Endothelial cell of umbilical vein (primary cell): ENCODE results near the gene FLACC1. TPM values are rescaled to one million over a fixed set of nuclear protein-coding genes. Genes with fewer than 3 reads are reported as not detected.

ENCODE experiments used
- BruUV-seq: library from RNA; stranded (reverse); fragments of 400-500 nt; replicated peaks from 2 replicates; lab custom pipeline; 2021; lab: Mats Ljungman, UMichigan
- CTCF ChIA-PET: fragments of 300-600, 350-600 bp; sonication (Branson Sonifier 250); formaldehyde crosslinking; loops from one replicate; lab custom pipeline; 2021; ENCODE audit warnings: antibody characterized with exemption, inconsistent platforms; lab: Charles Lee
- POLR2A ChIA-PET: fragments of 300-600, 350-600 bp; sonication (Branson Sonifier 250); formaldehyde crosslinking; loops from one replicate; lab custom pipeline; 2021; ENCODE audit warnings: antibody characterized with exemption, inconsistent platforms; lab: Charles Lee
- DNase-seq: peaks from one replicate; pipeline ENCODE4 v3.0.0-alpha.2; 2011; ENCODE audit warnings: low read depth, low spot score
- FAIRE-seq: peaks from 2 replicates; lab custom pipeline; 2011; peaks lifted over from hg19 to GRCh38; lab: Jason Lieb, UNC
- H2AFZ ChIP-seq: 2 replicates; pipeline ENCODE4 v1.6.0; 2012; ENCODE audit warnings: low read depth, low read length, control low read depth, inconsistent platforms
- H3K27ac ChIP-seq: 2 replicates; pipeline ENCODE4 v1.5.1; 2011; ENCODE audit warnings: low read depth, mild to moderate bottlenecking, control low read depth, low read length, moderate library complexity; ENCODE audit not compliant: insufficient read depth
- H3K27me3 ChIP-seq, 2 experiments: 2 replicates each; pipeline versions ENCODE4 v1.6.0 to v1.6.1; 2011; ENCODE audit warnings: low read length in 2 of 2, mixed read lengths in 1 of 2; ENCODE audit not compliant: control insufficient read depth in 2 of 2, insufficient read depth in 2 of 2
- H3K36me3 ChIP-seq, 2 experiments: 2 replicates in 1 of 2; 3 replicates in 1 of 2; pipeline ENCODE4 v1.5.1; 2011; ENCODE audit warnings: low read length in 2 of 2, mild to moderate bottlenecking in 1 of 2, moderate library complexity in 1 of 2; ENCODE audit not compliant: control insufficient read depth in 2 of 2, insufficient read depth in 2 of 2; ENCODE audit errors: extremely low read depth in 1 of 2
- H3K4me1 ChIP-seq: 3 replicates; pipeline ENCODE4 v1.5.1; 2011; ENCODE audit warnings: mild to moderate bottlenecking, low read length; ENCODE audit not compliant: control insufficient read depth, insufficient read depth; ENCODE audit errors: extremely low read depth
- H3K4me2 ChIP-seq: 2 replicates; pipeline ENCODE4 v1.6.1; 2011; ENCODE audit warnings: low read length, control low read depth, mixed read lengths; ENCODE audit not compliant: insufficient read depth
- H3K4me3 ChIP-seq, 3 experiments: fragments of 200-600 bp in 1 of 3; sonication (generic), shearing (Covaris generic) in 1 of 3; replicated peaks in 1 of 3; 2 replicates each; pipeline ENCODE4 v1.5.1; 2011 to 2016; ENCODE audit warnings: control low read depth in 3 of 3, low read length in 3 of 3, mild to moderate bottlenecking in 2 of 3, inconsistent platforms in 1 of 3, low read depth in 1 of 3, moderate library complexity in 1 of 3; ENCODE audit not compliant: insufficient read depth in 1 of 3
- H3K79me2 ChIP-seq: 2 replicates; pipeline ENCODE4 v1.6.0; 2012; ENCODE audit warnings: low read length, inconsistent platforms; ENCODE audit not compliant: control insufficient read depth, insufficient read depth
- H3K9ac ChIP-seq: replicated peaks from 2 replicates; pipeline ENCODE3; 2011; ENCODE audit warnings: low read length, control low read depth; ENCODE audit not compliant: insufficient read depth; ENCODE audit errors: extremely low read depth
- H3K9me1 ChIP-seq: replicated peaks from 3 replicates; pipeline ENCODE4 v1.6.0; 2011; ENCODE audit warnings: mild to moderate bottlenecking, low read length; ENCODE audit not compliant: control insufficient read depth, insufficient read depth; ENCODE audit errors: extremely low read depth
- H3K9me3 ChIP-seq: replicated peaks from 2 replicates; pipeline ENCODE4 v1.5.1; 2012; ENCODE audit warnings: low read length, inconsistent platforms; ENCODE audit not compliant: control insufficient read depth, insufficient read depth
- H4K20me1 ChIP-seq: replicated peaks from 2 replicates; pipeline ENCODE3; 2011; ENCODE audit warnings: mild to moderate bottlenecking, low read length; ENCODE audit not compliant: control insufficient read depth, insufficient read depth; ENCODE audit errors: extremely low read depth
- EZH2 ChIP-seq: IDR thresholded peaks from 2 replicates; pipeline ENCODE4 v1.6.1; 2012; ENCODE audit warnings: borderline replicate concordance, low read depth, mild to moderate bottlenecking, moderate library complexity, low read length, inconsistent platforms; ENCODE audit not compliant: severe bottlenecking
- MAX ChIP-seq: IDR thresholded peaks from 2 replicates; pipeline ENCODE4 v1.6.1; 2011; ENCODE audit not compliant: insufficient read depth, insufficient read length
- POLR2A ChIP-seq: IDR thresholded peaks from 2 replicates; pipeline ENCODE4 v1.6.1; 2012; ENCODE audit warnings: low read depth, mild to moderate bottlenecking, control low read depth, low read length
- POLR2AphosphoS5 ChIP-seq: IDR thresholded peaks from 2 replicates; pipeline ENCODE4 v1.6.1; 2012; ENCODE audit warnings: low read depth, mild to moderate bottlenecking, control low read depth, low read length, moderate library complexity; ENCODE audit not compliant: insufficient read depth
- dilution Hi-C: fragments of 300-500 bp; cut with MboI; formaldehyde crosslinking; loops from one replicate; pipeline ENCODE4 v1.15.0; 2019; ENCODE audit warnings: low sequenced_read_pairs; ENCODE audit not compliant: extremely low pct_ligation_motif_present
- intact Hi-C: fragments of 100-400 bp; cut with micrococcal nuclease; formaldehyde crosslinking; loops from one replicate; pipeline ENCODE4 v1.10.0; 2022
- polyA plus RNA-seq, 4 experiments: library from polyadenylated mRNA; depleted of rRNA in 3 of 4; stranded (reverse) in 3 of 4; unstranded in 1 of 4; fragments of >200 nt; gene quantifications; 2 replicates each; pipeline versions ENCODE4 v1.2.1 to v1.2.3, GENCODE V29; 2011 to 2012; ENCODE audit warnings: missing spikeins in 1 of 4
- total RNA-seq: library from RNA; stranded (reverse); gene quantifications from 2 replicates; pipeline ENCODE4 v1.2.3, GENCODE V29; 2021
- TF ChIP-seq, protein P1 (sequence below), 2 donors: IDR thresholded peaks; 1 replicate in 1 of 2; 2 replicates in 1 of 2; pipeline ENCODE4 v1.5.1; 2011; ENCODE audit warnings: low read length in 2 of 2, mild to moderate bottlenecking in 2 of 2, moderate library complexity in 2 of 2, control low read depth in 1 of 2, inconsistent platforms in 1 of 2, low read depth in 1 of 2; ENCODE audit not compliant: insufficient read depth in 1 of 2; ENCODE audit errors: extremely low read depth in 1 of 2

Gene FLACC1
- total and polyA plus RNA-seq, 2 donors (not counting 3 experiments of a cell fraction or from before 2014, with no cell fraction given): 0.11 to 1.4 TPM

DNA sequence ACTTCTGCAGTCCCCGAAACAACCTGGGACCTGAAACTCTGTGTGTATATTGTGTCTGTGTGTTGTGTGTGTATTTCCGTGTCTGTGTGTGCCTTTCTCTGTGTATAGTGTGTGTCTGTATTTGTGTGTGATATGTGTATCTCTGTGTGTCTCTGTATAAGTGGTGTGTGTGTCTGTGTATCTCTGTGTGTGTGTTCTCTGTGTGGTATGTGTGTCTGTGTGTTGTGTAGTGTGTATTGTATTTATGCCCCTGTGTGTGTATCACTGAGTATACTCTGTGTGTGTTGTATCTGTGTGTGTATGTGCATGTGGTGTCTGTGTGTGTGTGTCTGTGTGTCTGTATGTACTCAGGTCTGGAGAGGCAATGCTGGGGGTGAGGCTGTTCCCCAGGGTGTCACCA is 85.2 kb downstream of the FLACC1 start:
- Histone ChIP-seq H3K79me2 (no peaks in the 10 kb centered on the region), H3K4me2 (no peak overlapping the region), H3K27ac (no peak overlapping the region), H3K9ac (no peak overlapping the region), H4K20me1 (no peaks in the 10 kb centered on the region), H3K27me3 (no peaks in the 10 kb centered on the region), H3K4me3 (no peak overlapping the region), H3K9me3 (no peaks in the 10 kb centered on the region), H2AFZ (no peak overlapping the region), H3K4me1 (no peaks in the 10 kb centered on the region), H3K9me1 (no peaks in the 10 kb centered on the region), H3K36me3 (no peaks in the 10 kb centered on the region)
- FAIRE-seq: no peak
- no TSS peak for BruUV-seq
- dilution Hi-C loops: no loop called here
- no peak for DNase-seq
- TF ChIP-seq POLR2A (no peak), POLR2AphosphoS5 (no peak), EZH2 (no peak), MAX (no peak)
- TF ChIP-seq, protein P1, sequence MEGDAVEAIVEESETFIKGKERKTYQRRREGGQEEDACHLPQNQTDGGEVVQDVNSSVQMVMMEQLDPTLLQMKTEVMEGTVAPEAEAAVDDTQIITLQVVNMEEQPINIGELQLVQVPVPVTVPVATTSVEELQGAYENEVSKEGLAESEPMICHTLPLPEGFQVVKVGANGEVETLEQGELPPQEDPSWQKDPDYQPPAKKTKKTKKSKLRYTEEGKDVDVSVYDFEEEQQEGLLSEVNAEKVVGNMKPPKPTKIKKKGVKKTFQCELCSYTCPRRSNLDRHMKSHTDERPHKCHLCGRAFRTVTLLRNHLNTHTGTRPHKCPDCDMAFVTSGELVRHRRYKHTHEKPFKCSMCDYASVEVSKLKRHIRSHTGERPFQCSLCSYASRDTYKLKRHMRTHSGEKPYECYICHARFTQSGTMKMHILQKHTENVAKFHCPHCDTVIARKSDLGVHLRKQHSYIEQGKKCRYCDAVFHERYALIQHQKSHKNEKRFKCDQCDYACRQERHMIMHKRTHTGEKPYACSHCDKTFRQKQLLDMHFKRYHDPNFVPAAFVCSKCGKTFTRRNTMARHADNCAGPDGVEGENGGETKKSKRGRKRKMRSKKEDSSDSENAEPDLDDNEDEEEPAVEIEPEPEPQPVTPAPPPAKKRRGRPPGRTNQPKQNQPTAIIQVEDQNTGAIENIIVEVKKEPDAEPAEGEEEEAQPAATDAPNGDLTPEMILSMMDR (IDR thresholded peaks at IDR 0.05; ENCODE audit: extremely low read depth in 1 of 2, insufficient read depth in 1 of 2, low read depth in 1 of 2, low read length in 2 of 2): no peak
- intact Hi-C loops: no loop called here
- POLR2A ChIA-PET: no interaction called here
- CTCF ChIA-PET: no interaction called here
